ENCODE measurements around the gene RPS19.

DNA sequence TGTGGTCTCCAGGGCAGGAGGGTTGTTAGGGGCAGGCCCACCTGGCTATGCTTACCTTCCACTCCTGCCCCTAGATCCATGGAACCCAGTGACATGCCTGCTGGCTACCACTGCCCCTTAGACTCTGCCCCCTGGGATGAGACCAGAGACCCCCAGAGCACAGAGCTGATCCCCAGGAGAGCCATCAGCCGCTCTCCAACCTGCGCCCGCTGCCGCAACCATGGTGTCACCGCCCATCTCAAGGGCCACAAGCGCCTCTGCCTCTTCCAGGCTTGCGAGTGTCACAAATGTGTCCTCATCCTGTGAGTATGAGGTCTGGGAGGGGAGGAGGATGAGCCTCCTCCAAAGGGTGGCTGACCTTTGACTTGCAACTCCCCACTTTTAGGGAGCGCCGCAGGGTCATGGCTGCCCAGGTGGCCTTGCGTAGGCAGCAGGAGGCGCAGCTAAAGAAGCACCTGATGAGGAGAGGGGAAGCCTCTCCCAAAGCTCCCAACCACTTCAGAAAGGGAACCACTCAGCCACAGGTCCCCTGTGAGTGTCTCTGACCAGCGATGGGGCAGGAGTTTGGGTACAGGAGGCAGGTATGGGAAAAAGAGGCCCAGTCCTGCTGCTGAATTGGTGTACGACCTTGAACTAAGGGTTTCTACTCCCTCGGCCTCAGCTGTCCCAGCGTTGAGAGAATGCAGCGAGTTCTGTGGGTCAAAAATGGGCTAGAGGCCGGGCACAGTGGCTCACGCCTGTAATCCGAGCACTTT, 12.5 kb upstream of the RPS19 start:
- TF ChIP-seq POLR2A (IDR thresholded peaks at IDR 0.05) (no peak), CTCF (IDR thresholded peaks at IDR 0.05 in 4 of 5, conservative IDR thresholded peaks at IDR 0.05 in 1 of 5) (no peak)

Measured in gastrocnemius medialis (tissue), 4 donors.